HepG2 (cell line): ENCODE results near the gene TRPV6. TPM values are rescaled to one million over a fixed set of nuclear protein-coding genes. Genes with fewer than 3 reads are reported as not detected.

Source experiments
- ATAC-seq: fragments of 200-7000 bp; cut with Tn5 transposase; 3 replicates; pipeline ENCODE4 v1.9.1; 2020; ENCODE audit warnings: mild to moderate bottlenecking, moderate library complexity
- BruUV-seq: library from RNA; stranded (reverse); fragments of 400-500 nt; replicated peaks from 2 replicates; lab custom pipeline; 2021; lab: Mats Ljungman, UMichigan
- CTCF ChIA-PET: fragments of 300-600 bp; formaldehyde crosslinking; extraction: SDS; loops from one replicate; lab custom pipeline; 2021; ENCODE audit warnings: low total read pairs, inconsistent platforms, low intra/inter-chr PET ratio; lab: Yijun Ruan, JAX
- POLR2A ChIA-PET: fragments of 350-600 bp; sonication (Branson Sonifier 250); formaldehyde crosslinking; loops from one replicate; lab custom pipeline; 2020; ENCODE audit warnings: antibody characterized with exemption, inconsistent platforms; lab: Yijun Ruan, JAX
- DNase-seq: peaks from one replicate; pipeline ENCODE4 v3.0.0-alpha.2; 2015; ENCODE audit warnings: low spot score
- FAIRE-seq: peaks from 3 replicates; lab custom pipeline; 2011; peaks lifted over from hg19 to GRCh38; lab: Jason Lieb, UNC
- H2AFZ ChIP-seq: one replicate; pipeline ENCODE4 v1.6.1; 2011; ENCODE audit warnings: low read length, inconsistent platforms
- H3K27ac ChIP-seq: fragments of 300-600 bp; 3 replicates; pipeline ENCODE4 v1.8.0; 2011; ENCODE audit warnings: mixed run types, mild to moderate bottlenecking, mixed read lengths, low read length, inconsistent platforms; ENCODE audit not compliant: insufficient read depth; ENCODE audit errors: extremely low read length
- H3K27me3 ChIP-seq, 2 experiments: fragments of 200-600 bp in 1 of 2; 2 replicates in 1 of 2; 3 replicates in 1 of 2; pipeline versions ENCODE4 v1.6.0 to v1.8.0; 2011; ENCODE audit warnings: low read length in 2 of 2, mild to moderate bottlenecking in 2 of 2, moderate library complexity in 2 of 2, inconsistent platforms in 1 of 2; ENCODE audit not compliant: insufficient read depth in 2 of 2, control insufficient read depth in 1 of 2
- H3K36me3 ChIP-seq, 2 experiments: fragments of 200-600 bp in 1 of 2; replicated peaks in 1 of 2; 2 replicates in 1 of 2; 3 replicates in 1 of 2; pipeline versions ENCODE4 v1.5.1 to v1.8.0; 2011; ENCODE audit warnings: low read length in 2 of 2, inconsistent platforms in 1 of 2; ENCODE audit not compliant: insufficient read depth in 2 of 2, control insufficient read depth in 1 of 2
- H3K4me1 ChIP-seq: 2 replicates; pipeline ENCODE4 v1.5.1; 2012; ENCODE audit warnings: low read length, inconsistent platforms; ENCODE audit not compliant: insufficient read depth
- H3K4me2 ChIP-seq: 2 replicates; pipeline ENCODE4 v1.6.0; 2011; ENCODE audit warnings: low read depth, low read length, inconsistent platforms
- H3K4me3 ChIP-seq, 3 experiments: fragments of 200-600 bp in 1 of 3; sonication (generic), shearing (Covaris generic) in 1 of 3; replicated peaks in 1 of 3; 2 replicates each; pipeline ENCODE4 v1.5.1; 2011 to 2016; ENCODE audit warnings: low read length in 3 of 3, inconsistent platforms in 2 of 3, low read depth in 2 of 3, mild to moderate bottlenecking in 2 of 3, control low read depth in 1 of 3, mixed read lengths in 1 of 3; ENCODE audit not compliant: insufficient read depth in 1 of 3
- H3K79me2 ChIP-seq: one replicate; pipeline ENCODE4 v1.6.1; 2011; ENCODE audit warnings: low read length, inconsistent platforms; ENCODE audit not compliant: insufficient read depth
- H3K9ac ChIP-seq: 2 replicates; pipeline ENCODE4 v1.6.0; 2011; ENCODE audit warnings: mild to moderate bottlenecking, low read depth, low read length, inconsistent platforms; ENCODE audit not compliant: insufficient read depth
- H3K9me3 ChIP-seq: 2 replicates; pipeline ENCODE4 v1.5.1; 2012; ENCODE audit warnings: mild to moderate bottlenecking, low read length
- H4K20me1 ChIP-seq: 2 replicates; pipeline ENCODE4 v1.6.0; 2011; ENCODE audit warnings: inconsistent platforms, mild to moderate bottlenecking, low read length, moderate library complexity; ENCODE audit not compliant: insufficient read depth
- ARID3A ChIP-seq: IDR thresholded peaks from 2 replicates; pipeline ENCODE4 v1.6.1; 2012; ENCODE audit warnings: low read depth, low read length, improper control_type of control experiment
- DDIT3 ChIP-seq: sonication (generic); formaldehyde crosslinking; IDR thresholded peaks from 2 replicates; pipeline ENCODE4 v1.4.0; 2020; ENCODE audit warnings: mild to moderate bottlenecking, missing genetic modification reagents
- FOXK1 ChIP-seq: sonication (generic); formaldehyde crosslinking; IDR thresholded peaks from 2 replicates; pipeline ENCODE4 v1.4.0; 2020; ENCODE audit warnings: low read depth, missing genetic modification reagents, borderline replicate concordance
- HNF4A ChIP-seq: sonication (generic); formaldehyde crosslinking; IDR thresholded peaks from 2 replicates; pipeline ENCODE4 v1.4.0; 2020; ENCODE audit warnings: missing genetic modification reagents
- MZF1 ChIP-seq: sonication (generic); formaldehyde crosslinking; IDR thresholded peaks from 2 replicates; pipeline ENCODE4 v1.8.1; 2023; ENCODE audit warnings: mild to moderate bottlenecking, missing genetic modification reagents, borderline replicate concordance
- NFIB ChIP-seq: sonication (generic); formaldehyde crosslinking; IDR thresholded peaks from 2 replicates; pipeline ENCODE4 v1.9.0; 2021; ENCODE audit warnings: missing genetic modification reagents, mild to moderate bottlenecking, borderline replicate concordance
- ZNF251 ChIP-seq: sonication (generic); formaldehyde crosslinking; IDR thresholded peaks from 2 replicates; pipeline ENCODE4 v1.9.0; 2021; ENCODE audit warnings: mild to moderate bottlenecking, missing genetic modification reagents
- ZNF503 ChIP-seq: sonication (generic); formaldehyde crosslinking; IDR thresholded peaks from 2 replicates; pipeline ENCODE4 v1.4.0; 2020; ENCODE audit warnings: missing genetic modification reagents
- ZNF761 ChIP-seq: sonication (generic); formaldehyde crosslinking; conservative IDR thresholded peaks from 2 replicates; pipeline ENCODE4 v1.4.0; 2020; ENCODE audit warnings: mild to moderate bottlenecking, missing genetic modification reagents
- ZNF766 ChIP-seq: sonication (generic); formaldehyde crosslinking; IDR thresholded peaks from 2 replicates; pipeline ENCODE4 v1.5.0; 2020; ENCODE audit warnings: missing genetic modification reagents, borderline replicate concordance
- WGBS: methylation state at CpG from one replicate; pipeline ENCODE4 v1.1.6; 2017; ENCODE audit warnings: low lambda C conversion rate; 5-methylcytosine and 5-hydroxymethylcytosine counted together
- in situ Hi-C: cut with HindIII; loops from 2 replicates; pipeline ENCODE4 v1.10.0; 2017; ENCODE audit warnings: low pct_unique_long_range_greater_than_20kb; ENCODE audit not compliant: extremely low pct_ligation_motif_present
- intact Hi-C: fragments of 100-400 bp; cut with micrococcal nuclease; formaldehyde crosslinking; loops from one replicate; pipeline ENCODE4 v1.10.0; 2022; ENCODE audit not compliant: unreplicated experiment
- polyA plus RNA-seq, 8 experiments: library from polyadenylated mRNA; depleted of rRNA in 3 of 8; stranded (reverse) in 7 of 8; unstranded in 1 of 8; fragments of >200 nt; fragmentation: Illumina TruSeq in 4 of 8; extraction: Trizol in 4 of 8; gene quantifications; 2 replicates each; pipeline versions ENCODE4 v1.2.1 to v1.2.3, GENCODE V29; 2011 to 2016; ENCODE audit warnings: low read depth in 4 of 8, missing spikeins in 1 of 8, mixed read lengths in 1 of 8; ENCODE audit not compliant: insufficient read depth in 1 of 8
- total RNA-seq, 5 experiments: library from RNA; depleted of rRNA; stranded (reverse); fragments of >200 nt; fragmentation: Illumina TruSeq; extraction: Trizol; gene quantifications; 2 replicates each; pipeline ENCODE4 v1.2.3, GENCODE V29; 2016; ENCODE audit warnings: low read depth in 1 of 5

TRPV6 gene
- total and polyA plus RNA-seq, 2 of the 13 experiments (the other 11 are each of a cell fraction or from before 2014, with no cell fraction given) = not detected

- no peaks in the 10 kb centered on the region for H3K4me1 ChIP-seq
- no TSS peak for BruUV-seq
- H4K20me1 ChIP-seq = no peaks in the 10 kb centered on the region
- no peak overlapping the region for H3K4me2 ChIP-seq
- no peaks in the 10 kb centered on the region for H3K9me3 ChIP-seq
- TF ChIP-seq ZNF766 (CRISPR knock-in tag) (no peak), DDIT3 (no peak), MZF1 (CRISPR knock-in tag) (no peak), ZNF251 (CRISPR knock-in tag) (no peak), ZNF503 (CRISPR knock-in tag) (no peak), ARID3A (no peak), NFIB (CRISPR knock-in tag) (no peak), HNF4A (no peak), ZNF761 (CRISPR knock-in tag) (no peak), FOXK1 (CRISPR knock-in tag) (no peak)
- no peaks in the 10 kb centered on the region; a peak in 1 of 5 replicates for H3K27me3 ChIP-seq
- no peak for FAIRE-seq
- no peaks in the 10 kb centered on the region for H3K36me3 ChIP-seq
- ChIA-PET POLR2A (no interaction called here), CTCF (no interaction called here)
- in situ Hi-C loops = no loop called here
- H3K4me3 ChIP-seq = no peak overlapping the region
- H2AFZ ChIP-seq = no peak overlapping the region
- intact Hi-C loops = no loop called here
- H3K27ac ChIP-seq = no peak overlapping the region
- H3K9ac ChIP-seq = no peak overlapping the region
- DNase-seq = no peak
- no peak for ATAC-seq
- 26% methylated on average over 3 of the region's 3 CpGs for WGBS
- no peaks in the 10 kb centered on the region for H3K79me2 ChIP-seq
These were observed 10.6 kb upstream of the TRPV6 start for GRCh38 chr7:142896151-142896550.
